A673 (cell line): Measurements from ENCODE around the gene NRAP.

Experiments
- EZH2 ChIP-seq: fragments of 200-600 bp; sonication (generic); IDR thresholded peaks from 2 replicates; pipeline ENCODE4 v1.6.1; 2017; ENCODE audit warnings: borderline replicate concordance, low read depth, mild to moderate bottlenecking, mixed read lengths, antibody characterized with exemption, low read length; ENCODE audit not compliant: poor library complexity, severe bottlenecking
- TF ChIP-seq, protein P1 (sequence below): fragments of 300-800, 200-600 bp; sonication (generic); conservative IDR thresholded peaks from 2 replicates; pipeline ENCODE4 v1.5.1; 2017; ENCODE audit warnings: low read depth, mild to moderate bottlenecking, antibody characterized with exemption, low read length, moderate library complexity, mixed read lengths

DNA sequence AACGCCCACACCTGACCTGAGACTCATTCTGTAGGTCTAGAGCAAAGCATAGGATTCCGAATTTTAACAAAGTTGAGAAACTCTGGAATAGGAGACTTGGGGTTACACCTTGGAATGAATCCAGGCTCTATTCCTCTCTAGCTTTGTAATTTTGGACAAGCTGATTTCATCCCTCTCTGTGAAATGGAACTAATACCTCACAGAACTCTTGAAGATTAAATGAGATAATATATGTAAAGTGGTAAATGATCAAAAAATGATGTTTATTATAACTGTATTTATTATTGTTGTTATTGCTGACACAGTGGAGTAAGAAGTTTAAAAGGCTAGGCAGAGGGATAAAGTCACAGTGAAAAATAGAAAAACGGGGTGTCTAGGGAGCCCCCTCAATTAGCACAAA lies 48.2 kb upstream of the NRAP start:
- TF ChIP-seq, protein P1, sequence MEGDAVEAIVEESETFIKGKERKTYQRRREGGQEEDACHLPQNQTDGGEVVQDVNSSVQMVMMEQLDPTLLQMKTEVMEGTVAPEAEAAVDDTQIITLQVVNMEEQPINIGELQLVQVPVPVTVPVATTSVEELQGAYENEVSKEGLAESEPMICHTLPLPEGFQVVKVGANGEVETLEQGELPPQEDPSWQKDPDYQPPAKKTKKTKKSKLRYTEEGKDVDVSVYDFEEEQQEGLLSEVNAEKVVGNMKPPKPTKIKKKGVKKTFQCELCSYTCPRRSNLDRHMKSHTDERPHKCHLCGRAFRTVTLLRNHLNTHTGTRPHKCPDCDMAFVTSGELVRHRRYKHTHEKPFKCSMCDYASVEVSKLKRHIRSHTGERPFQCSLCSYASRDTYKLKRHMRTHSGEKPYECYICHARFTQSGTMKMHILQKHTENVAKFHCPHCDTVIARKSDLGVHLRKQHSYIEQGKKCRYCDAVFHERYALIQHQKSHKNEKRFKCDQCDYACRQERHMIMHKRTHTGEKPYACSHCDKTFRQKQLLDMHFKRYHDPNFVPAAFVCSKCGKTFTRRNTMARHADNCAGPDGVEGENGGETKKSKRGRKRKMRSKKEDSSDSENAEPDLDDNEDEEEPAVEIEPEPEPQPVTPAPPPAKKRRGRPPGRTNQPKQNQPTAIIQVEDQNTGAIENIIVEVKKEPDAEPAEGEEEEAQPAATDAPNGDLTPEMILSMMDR: no peak
- TF ChIP-seq EZH2: no peak
